GM12878 (cell line): ENCODE results near the gene IGF2R. TPM values are rescaled to one million over a fixed set of nuclear protein-coding genes. Genes with fewer than 3 reads are reported as not detected.

Experiments used
- ATAC-seq: fragments of 200-7000 bp; cut with Tn5 transposase; 3 replicates; pipeline ENCODE4 v1.9.1; 2020; ENCODE audit warnings: mild to moderate bottlenecking, moderate library complexity
- BruUV-seq: library from RNA; stranded (reverse); fragments of 400-500 nt; replicated peaks from 2 replicates; lab custom pipeline; 2021; lab: Mats Ljungman, UMichigan
- CTCF ChIA-PET: fragments of 300-600 bp; sonication (Branson Sonifier 250); formaldehyde crosslinking; extraction: SDS; loops from one replicate; lab custom pipeline; 2021; ENCODE audit warnings: inconsistent platforms; lab: Yijun Ruan, JAX
- POLR2A ChIA-PET: fragments of 350-600 bp; formaldehyde crosslinking; extraction: SDS; loops from one replicate; lab custom pipeline; 2021; ENCODE audit warnings: inconsistent platforms; lab: Charles Lee
- RAD21 ChIA-PET: fragments of 300-600 bp; sonication (Branson Sonifier 250); formaldehyde crosslinking; loops from one replicate; lab custom pipeline; 2023; ENCODE audit warnings: antibody characterized with exemption; ENCODE audit not compliant: unreplicated experiment; lab: Charles Lee
- SMC1A ChIA-PET: fragments of 300-600 bp; sonication (Branson Sonifier 250); formaldehyde crosslinking; loops from one replicate; lab custom pipeline; 2023; ENCODE audit not compliant: unreplicated experiment, uncharacterized antibody; lab: Charles Lee
- DNase-seq: peaks from one replicate; pipeline ENCODE4 v3.0.0-alpha.2; 2011; ENCODE audit warnings: low read depth, low spot score
- FAIRE-seq: peaks from 3 replicates; lab custom pipeline; 2011; peaks lifted over from hg19 to GRCh38; lab: Jason Lieb, UNC
- H2AFZ ChIP-seq: 2 replicates; pipeline ENCODE4 v1.6.0; 2011; ENCODE audit warnings: low read depth, low read length, control low read depth; ENCODE audit not compliant: control insufficient read depth
- H3K27ac ChIP-seq: 2 replicates; pipeline ENCODE4 v1.5.1; 2011; ENCODE audit warnings: control low read depth; ENCODE audit not compliant: control insufficient read depth, insufficient read depth
- H3K27me3 ChIP-seq, 2 experiments: replicated peaks in 1 of 2; 2 replicates each; pipeline versions ENCODE4 v1.6.0 to v1.6.1; 2011; ENCODE audit warnings: low read length in 1 of 2; ENCODE audit not compliant: control insufficient read depth in 2 of 2, insufficient read depth in 2 of 2
- H3K36me3 ChIP-seq, 2 experiments: 2 replicates each; pipeline ENCODE4 v1.5.1; 2011; ENCODE audit warnings: low read length in 1 of 2; ENCODE audit not compliant: control insufficient read depth in 2 of 2, insufficient read depth in 2 of 2
- H3K4me1 ChIP-seq: 2 replicates; pipeline ENCODE4 v1.6.1; 2011; ENCODE audit warnings: mild to moderate bottlenecking, low read length, moderate library complexity, mixed read lengths; ENCODE audit not compliant: control insufficient read depth, insufficient read depth
- H3K4me2 ChIP-seq: 2 replicates; pipeline ENCODE4 v1.6.0; 2011; ENCODE audit warnings: control low read depth; ENCODE audit not compliant: control insufficient read depth, insufficient read depth
- H3K4me3 ChIP-seq: fragments of 200-600 bp; sonication (generic); 2 replicates; pipeline ENCODE4 v1.5.1; 2016
- H3K79me2 ChIP-seq: 2 replicates; pipeline ENCODE4 v1.6.0; 2011; ENCODE audit warnings: low read length; ENCODE audit not compliant: control insufficient read depth, insufficient read depth
- H3K9ac ChIP-seq: 2 replicates; pipeline ENCODE4 v1.8.0; 2011; ENCODE audit warnings: low read length, control low read depth, mixed read lengths; ENCODE audit not compliant: control insufficient read depth, insufficient read depth
- H3K9me3 ChIP-seq: replicated peaks from 3 replicates; pipeline ENCODE4 v1.5.1; 2011; ENCODE audit warnings: mild to moderate bottlenecking, low read length; ENCODE audit not compliant: control insufficient read depth, insufficient read depth
- H4K20me1 ChIP-seq: 2 replicates; pipeline ENCODE4 v1.6.0; 2011; ENCODE audit not compliant: control insufficient read depth, insufficient read depth
- E2F8 ChIP-seq: fragments of 450-650 bp; IDR thresholded peaks from 2 replicates; pipeline ENCODE4 v1.6.1; 2018; ENCODE audit warnings: mild to moderate bottlenecking, low read depth, moderate library complexity; ENCODE audit not compliant: partially characterized antibody
- E4F1 ChIP-seq: fragments of 450-650 bp; IDR thresholded peaks from 2 replicates; pipeline ENCODE4 v1.6.1; 2018; ENCODE audit warnings: borderline replicate concordance, mild to moderate bottlenecking; ENCODE audit not compliant: partially characterized antibody
- ETV6 ChIP-seq, 2 experiments: fragments of 450-650 bp in 1 of 2; IDR thresholded peaks in 1 of 2; conservative IDR thresholded peaks in 1 of 2; 2 replicates each; pipeline ENCODE4 v1.6.1; 2014; ENCODE audit warnings: antibody characterized with exemption in 1 of 2, borderline replicate concordance in 1 of 2, low read depth in 1 of 2, mild to moderate bottlenecking in 1 of 2, moderate library complexity in 1 of 2
- IKZF1 ChIP-seq: fragments of 450-650 bp; conservative IDR thresholded peaks from 2 replicates; pipeline ENCODE4 v1.6.1; 2017; ENCODE audit warnings: antibody characterized with exemption, mild to moderate bottlenecking
- IRF4 ChIP-seq: IDR thresholded peaks from 2 replicates; pipeline ENCODE4 v1.6.1; 2011; ENCODE audit warnings: low read depth, low read length
- IRF5 ChIP-seq: fragments of 450-650 bp; IDR thresholded peaks from 2 replicates; pipeline ENCODE4 v1.6.1; 2017; ENCODE audit warnings: borderline replicate concordance
- JUNB ChIP-seq: IDR thresholded peaks from 2 replicates; pipeline ENCODE4 v1.6.1; 2016; ENCODE audit warnings: antibody characterized with exemption, mild to moderate bottlenecking
- MYC ChIP-seq: IDR thresholded peaks from 2 replicates; pipeline ENCODE4 v1.6.1; 2011; ENCODE audit warnings: mild to moderate bottlenecking, low read length, moderate library complexity, inconsistent platforms; ENCODE audit not compliant: insufficient read depth, insufficient replicate concordance, insufficient read length, severe bottlenecking
- NFYA ChIP-seq: IDR thresholded peaks from 2 replicates; pipeline ENCODE4 v1.6.1; 2011; ENCODE audit warnings: low read depth, mild to moderate bottlenecking, low read length, improper control_type of control experiment, borderline replicate concordance
- POLR2AphosphoS5 ChIP-seq: IDR thresholded peaks from 2 replicates; pipeline ENCODE4 v1.6.1; 2011; ENCODE audit warnings: mild to moderate bottlenecking, low read length, inconsistent platforms
- RAD21 ChIP-seq: IDR thresholded peaks from 2 replicates; pipeline ENCODE4 v1.6.1; 2011; ENCODE audit warnings: mild to moderate bottlenecking, low read depth, low read length, moderate library complexity; ENCODE audit not compliant: insufficient read depth
- SP1 ChIP-seq: IDR thresholded peaks from one replicate; pipeline ENCODE4 v1.6.1; 2011; ENCODE audit warnings: low read depth, low read length
- SREBF2 ChIP-seq: IDR thresholded peaks from 2 replicates; pipeline ENCODE4 v1.6.1; 2012; ENCODE audit warnings: mild to moderate bottlenecking, low read length
- SRF ChIP-seq, 2 experiments: IDR thresholded peaks; 2 replicates each; pipeline ENCODE4 v1.6.1; 2011; ENCODE audit warnings: low read depth in 2 of 2, low read length in 2 of 2, mild to moderate bottlenecking in 1 of 2, moderate library complexity in 1 of 2
- STAT3 ChIP-seq: IDR thresholded peaks from 2 replicates; pipeline ENCODE4 v1.6.1; 2011; ENCODE audit warnings: low read depth, low read length, improper control_type of control experiment
- TARDBP ChIP-seq: IDR thresholded peaks from 2 replicates; pipeline ENCODE4 v1.6.1; 2016; ENCODE audit warnings: borderline replicate concordance
- TCF7 ChIP-seq: IDR thresholded peaks from 2 replicates; pipeline ENCODE4 v1.6.1; 2014; ENCODE audit warnings: antibody characterized with exemption, borderline replicate concordance
- WRNIP1 ChIP-seq: IDR thresholded peaks from 2 replicates; pipeline ENCODE4 v1.6.1; 2011; ENCODE audit warnings: low read depth, low read length, improper control_type of control experiment, borderline replicate concordance
- ZBED1 ChIP-seq: IDR thresholded peaks from 2 replicates; pipeline ENCODE4 v1.6.1; 2016; ENCODE audit warnings: borderline replicate concordance
- WGBS: methylation state at CpG from one replicate; pipeline ENCODE4 v1.1.6; 2016; ENCODE audit warnings: low lambda C conversion rate; ENCODE audit not compliant: insufficient replicate concordance, insufficient coverage; ENCODE audit errors: missing lambda C conversion rate; 5-methylcytosine and 5-hydroxymethylcytosine counted together
- in situ Hi-C: fragments of 300-500 bp; cut with MboI; formaldehyde crosslinking; loops from 9 replicates; pipeline ENCODE4 v1.14.3; 2018; ENCODE audit warnings: mixed read lengths
- intact Hi-C: fragments of 100-400 bp; cut with micrococcal nuclease; formaldehyde crosslinking; loops from one replicate; pipeline ENCODE4 v1.14.2; 2022; ENCODE audit not compliant: unreplicated experiment
- polyA plus RNA-seq, 11 experiments: library from polyadenylated mRNA; depleted of rRNA in 4 of 11; unstranded in 6 of 11; stranded (reverse) in 5 of 11; fragments of >200 nt; fragmentation: Nextera tagmentation in 4 of 11; fragmentation: Illumina TruSeq in 1 of 11; extraction: Ambion mirVana in 4 of 11; extraction: Trizol in 1 of 11; gene quantifications; 1 replicate in 1 of 11; 2 replicates in 10 of 11; pipeline versions ENCODE4 v1.2.1 to v1.2.3, GENCODE V29; 2011 to 2016; ENCODE audit warnings: inconsistent platforms in 2 of 11, missing spikeins in 2 of 11, low read depth in 1 of 11
- total RNA-seq, 4 experiments: library from RNA; depleted of rRNA in 3 of 4; stranded (reverse); fragments of >200 nt in 3 of 4; fragmentation: Illumina TruSeq in 1 of 4; extraction: Trizol in 1 of 4; gene quantifications; 2 replicates each; pipeline versions ENCODE4 v1.2.1 to v1.2.3, GENCODE V29; 2013 to 2021

The IGF2R gene
- total and polyA plus RNA-seq, 10 of the 15 experiments (the other 5 are each of a cell fraction or from before 2014, with no cell fraction given): 1.00 to 40.1 (median 16.8) TPM

- Histone ChIP-seq H3K79me2 (peaks cover 93% of the 10 kb centered on the region), H3K4me1 (peaks cover 21% of the 10 kb centered on the region), H4K20me1 (no peaks in the 10 kb centered on the region), H3K9ac (no peak overlapping the region), H3K9me3 (no peaks in the 10 kb centered on the region), H3K36me3 (no peaks in the 10 kb centered on the region), H3K27ac (no peak overlapping the region), H3K27me3 (no peaks in the 10 kb centered on the region), H3K4me3 (no peak overlapping the region), H3K4me2 (peak overlapping the region; percentile 51), H2AFZ (no peak overlapping the region)
- ChIA-PET POLR2A (interaction anchor here (1.3 to 8.4 kb wide), 4 partner anchors 7 to 65 kb away, joined by 3 to 92 read pairs (median 11); no protein-coding TSS in a partner anchor), CTCF (interaction anchor here (1.0 to 1.9 kb wide), 3 partner anchors 9 to 43 kb away, joined by 3 to 7 read pairs (median 4); no protein-coding TSS in a partner anchor), RAD21 (interaction anchor here (0.6 to 2.6 kb wide), 7 partner anchors 8 to 253 kb away, joined by 3 to 14 read pairs (median 4); no protein-coding TSS in a partner anchor), SMC1A (interaction anchor here (0.9 to 15.0 kb wide), 10 partner anchors 8 to 1027 kb away, joined by 3 to 95 read pairs (median 4); no protein-coding TSS in a partner anchor)
- 100% methylated on average over 2 of the region's 2 CpGs for WGBS
- no TSS peak for BruUV-seq
- DNase-seq (no peak), FAIRE-seq (no peak), ATAC-seq (no peak)
- no peak for TF ChIP-seq RAD21
- TF ChIP-seq NFYA: no peak
- no peak for TF ChIP-seq SREBF2
- TF ChIP-seq IKZF1: no peak
- TF ChIP-seq ZBED1: no peak
- no peak for TF ChIP-seq MYC
- no peak for TF ChIP-seq IRF5
- no peak for TF ChIP-seq IRF4
- TF ChIP-seq E2F8: no peak
- TF ChIP-seq JUNB: no peak
- TF ChIP-seq WRNIP1: no peak
- no peak for TF ChIP-seq TARDBP
- no peak for TF ChIP-seq STAT3
- no peak for TF ChIP-seq SRF (IDR thresholded peaks at IDR 0.05; ENCODE audit: low read depth in 2 of 2, low read length in 2 of 2)
- TF ChIP-seq E4F1: no peak
- TF ChIP-seq ETV6 (conservative IDR thresholded peaks at IDR 0.05 in 1 of 2, IDR thresholded peaks at IDR 0.05 in 1 of 2; ENCODE audit: borderline replicate concordance in 1 of 2, low read depth in 1 of 2): no peak
- TF ChIP-seq SP1: no peak
- TF ChIP-seq TCF7: no peak
- no peak for TF ChIP-seq POLR2AphosphoS5
- in situ Hi-C loops: no loop called here
- intact Hi-C loops: loop anchor here (5.0 to 10.0 kb wide), 2 partner anchors 186 to 929 kb away; partner anchors contain the start of genes TAGAP and TCP1
These were observed 4.5 kb downstream of the IGF2R start for GRCh38 chr6:159973406-159973805.
